IMR-90 (cell line): ENCODE data around the gene RNF186. TPM values are rescaled to one million over a fixed set of nuclear protein-coding genes. Genes with fewer than 3 reads are reported as not detected.

Source experiments
- ATAC-seq: fragments of 200-7000 bp; cut with Tn5 transposase; 2 replicates; pipeline ENCODE4 v1.9.1; 2020; ENCODE audit warnings: low read depth, mild to moderate bottlenecking, moderate library complexity
- BruUV-seq: library from RNA; stranded (reverse); fragments of 400-500 nt; replicated peaks from 2 replicates; lab custom pipeline; 2021; lab: Mats Ljungman, UMichigan
- CTCF ChIA-PET: fragments of 300-600 bp; formaldehyde crosslinking; extraction: SDS; loops from one replicate; lab custom pipeline; 2021; ENCODE audit warnings: antibody characterized with exemption; lab: Yijun Ruan, JAX
- POLR2A ChIA-PET: fragments of 300-600 bp; sonication (Branson Sonifier 250); formaldehyde crosslinking; loops from one replicate; lab custom pipeline; 2022; ENCODE audit warnings: antibody characterized with exemption; ENCODE audit not compliant: unreplicated experiment; lab: Charles Lee
- DNase-seq: peaks from one replicate; pipeline ENCODE4 v3.0.0; 2013
- H2AFZ ChIP-seq: replicated peaks from 2 replicates; pipeline ENCODE3; 2013; ENCODE audit warnings: low read length, mild to moderate bottlenecking; ENCODE audit not compliant: poor library complexity
- H2AK5ac ChIP-seq: 2 replicates; pipeline ENCODE4 v1.6.1; 2013; ENCODE audit warnings: low read depth, low read length, inconsistent platforms
- H2AK9ac ChIP-seq: replicated peaks from 2 replicates; pipeline ENCODE3; 2013; ENCODE audit warnings: mild to moderate bottlenecking, low read depth, low read length, moderate library complexity; ENCODE audit not compliant: poor library complexity
- H2BK120ac ChIP-seq: 2 replicates; pipeline ENCODE4 v1.6.1; 2013; ENCODE audit warnings: low read depth, low read length, inconsistent platforms
- H2BK15ac ChIP-seq: 3 replicates; pipeline ENCODE4 v1.6.1; 2013; ENCODE audit warnings: low read depth, low read length, inconsistent platforms
- H2BK20ac ChIP-seq: 2 replicates; pipeline ENCODE4 v1.6.1; 2013; ENCODE audit warnings: low read depth, mild to moderate bottlenecking, inconsistent platforms, low read length, moderate library complexity
- H2BK5ac ChIP-seq: 2 replicates; pipeline ENCODE4 v1.6.1; 2013; ENCODE audit warnings: mild to moderate bottlenecking, low read depth, low read length, inconsistent platforms; ENCODE audit not compliant: poor library complexity, severe bottlenecking
- H3K14ac ChIP-seq: replicated peaks from 2 replicates; pipeline ENCODE4 v1.6.1; 2013; ENCODE audit warnings: low read depth, low read length, inconsistent platforms
- H3K18ac ChIP-seq: 2 replicates; pipeline ENCODE4 v1.6.1; 2013; ENCODE audit warnings: low read depth, low read length, control low read depth
- H3K23ac ChIP-seq: 2 replicates; pipeline ENCODE4 v1.6.1; 2013; ENCODE audit warnings: low read depth, low read length, inconsistent platforms
- H3K27ac ChIP-seq: 2 replicates; pipeline ENCODE4 v1.5.1; 2013; ENCODE audit warnings: mild to moderate bottlenecking, control low read depth, low read length; ENCODE audit not compliant: insufficient read depth
- H3K27me3 ChIP-seq: 2 replicates; pipeline ENCODE4 v1.6.1; 2013; ENCODE audit warnings: low read length; ENCODE audit not compliant: control insufficient read depth, insufficient read depth
- H3K36me3 ChIP-seq: 2 replicates; pipeline ENCODE4 v1.6.1; 2013; ENCODE audit warnings: low read length, mixed read lengths; ENCODE audit not compliant: control insufficient read depth, insufficient read depth
- H3K4ac ChIP-seq: 2 replicates; pipeline ENCODE4 v1.6.1; 2013; ENCODE audit warnings: low read depth, low read length, inconsistent platforms
- H3K4me1 ChIP-seq: 2 replicates; pipeline ENCODE4 v1.6.1; 2013; ENCODE audit warnings: low read length, mixed read lengths; ENCODE audit not compliant: control insufficient read depth, insufficient read depth
- H3K4me2 ChIP-seq: 2 replicates; pipeline ENCODE4 v1.6.1; 2013; ENCODE audit warnings: low read depth, mild to moderate bottlenecking, control low read depth, low read length, moderate library complexity
- H3K4me3 ChIP-seq: 2 replicates; pipeline ENCODE4 v1.5.1; 2013; ENCODE audit warnings: low read depth, mild to moderate bottlenecking, control low read depth, low read length, moderate library complexity; ENCODE audit not compliant: insufficient read depth
- H3K56ac ChIP-seq: 2 replicates; pipeline ENCODE4 v1.6.1; 2013; ENCODE audit warnings: low read length, inconsistent platforms; ENCODE audit not compliant: insufficient read depth; ENCODE audit errors: extremely low read depth
- H3K79me1 ChIP-seq, 2 experiments: 2 replicates each; pipeline ENCODE4 v1.6.1; 2013; ENCODE audit warnings: low read length in 2 of 2, inconsistent platforms in 1 of 2, low read depth in 1 of 2
- H3K9ac ChIP-seq: 2 replicates; pipeline ENCODE4 v1.6.1; 2013; ENCODE audit warnings: low read depth, low read length, control low read depth
- H3K9me1 ChIP-seq: 2 replicates; pipeline ENCODE4 v1.6.1; 2013; ENCODE audit warnings: low read length, inconsistent platforms; ENCODE audit not compliant: insufficient read depth
- H3K9me3 ChIP-seq: 2 replicates; pipeline ENCODE4 v1.6.1; 2013; ENCODE audit warnings: low read length; ENCODE audit not compliant: control insufficient read depth, insufficient read depth
- H4K20me1 ChIP-seq: 2 replicates; pipeline ENCODE4 v1.6.1; 2013; ENCODE audit warnings: low read length, inconsistent platforms; ENCODE audit not compliant: insufficient read depth
- H4K5ac ChIP-seq: 2 replicates; pipeline ENCODE4 v1.6.1; 2013; ENCODE audit warnings: mild to moderate bottlenecking, low read depth, low read length, control low read depth
- H4K8ac ChIP-seq, 2 experiments: 2 replicates each; pipeline ENCODE4 v1.6.1; 2013; ENCODE audit warnings: low read depth in 2 of 2, low read length in 2 of 2, control low read depth in 1 of 2, inconsistent platforms in 1 of 2
- H4K91ac ChIP-seq: 2 replicates; pipeline ENCODE4 v1.6.1; 2013; ENCODE audit warnings: low read depth, low read length, inconsistent platforms; ENCODE audit not compliant: insufficient read depth
- BHLHE40 ChIP-seq: fragments of 150-350 bp; IDR thresholded peaks from 2 replicates; pipeline ENCODE4 v1.6.1; 2016; ENCODE audit warnings: mild to moderate bottlenecking, low read depth, low read length
- CEBPB ChIP-seq: IDR thresholded peaks from 2 replicates; pipeline ENCODE4 v1.6.1; 2012; ENCODE audit warnings: low read depth, low read length, improper control_type of control experiment
- CHD1 ChIP-seq: IDR thresholded peaks from 2 replicates; pipeline ENCODE4 v1.6.1; 2012; ENCODE audit warnings: low read depth, low read length, improper control_type of control experiment
- CTCF ChIP-seq: conservative IDR thresholded peaks from 2 replicates; pipeline ENCODE4 v1.5.1; 2012; ENCODE audit warnings: mild to moderate bottlenecking, low read depth, low read length, improper control_type of control experiment
- ELK1 ChIP-seq: fragments of 150-350 bp; IDR thresholded peaks from 2 replicates; pipeline ENCODE4 v1.6.1; 2016; ENCODE audit warnings: low read depth, mild to moderate bottlenecking, low read length, moderate library complexity, borderline replicate concordance
- FOS ChIP-seq: fragments of 150-350 bp; IDR thresholded peaks from 2 replicates; pipeline ENCODE4 v1.6.1; 2016; ENCODE audit warnings: low read depth, low read length
- MAFK ChIP-seq: IDR thresholded peaks from 2 replicates; pipeline ENCODE4 v1.6.1; 2012; ENCODE audit warnings: low read depth, low read length, improper control_type of control experiment
- MAZ ChIP-seq: IDR thresholded peaks from 2 replicates; pipeline ENCODE4 v1.6.1; 2012; ENCODE audit warnings: low read depth, mild to moderate bottlenecking, low read length, improper control_type of control experiment, moderate library complexity, borderline replicate concordance
- MXI1 ChIP-seq: IDR thresholded peaks from 2 replicates; pipeline ENCODE4 v1.6.1; 2012; ENCODE audit warnings: low read depth, mild to moderate bottlenecking, low read length, moderate library complexity, borderline replicate concordance
- NFE2L2 ChIP-seq: fragments of 150-350 bp; IDR thresholded peaks from 2 replicates; pipeline ENCODE4 v1.6.1; 2016; ENCODE audit warnings: low read depth, mild to moderate bottlenecking, low read length
- POLR2A ChIP-seq: IDR thresholded peaks from 2 replicates; pipeline ENCODE4 v1.6.1; 2012; ENCODE audit warnings: mild to moderate bottlenecking, low read depth, low read length
- RAD21 ChIP-seq: IDR thresholded peaks from 2 replicates; pipeline ENCODE4 v1.6.1; 2012; ENCODE audit warnings: low read length, improper control_type of control experiment
- RCOR1 ChIP-seq: IDR thresholded peaks from 2 replicates; pipeline ENCODE4 v1.6.1; 2012; ENCODE audit warnings: mild to moderate bottlenecking, low read length, improper control_type of control experiment; ENCODE audit not compliant: insufficient replicate concordance
- RFX5 ChIP-seq: IDR thresholded peaks from 2 replicates; pipeline ENCODE4 v1.8.0; 2012; ENCODE audit warnings: low read depth, mild to moderate bottlenecking, low read length, moderate library complexity
- SMC3 ChIP-seq: fragments of 150-350 bp; IDR thresholded peaks from 2 replicates; pipeline ENCODE4 v1.6.1; 2016; ENCODE audit warnings: low read depth, mild to moderate bottlenecking, antibody characterized with exemption, low read length, moderate library complexity
- USF2 ChIP-seq: fragments of 150-350 bp; IDR thresholded peaks from 2 replicates; pipeline ENCODE4 v1.6.1; 2017; ENCODE audit warnings: mild to moderate bottlenecking, antibody characterized with exemption, low read length, low read depth
- WGBS, 2 experiments: methylation state at CpG; one replicate each; pipeline versions ENCODE4 v1.1.5 to v1.1.7; 2013; ENCODE audit warnings: missing lambda C conversion rate in 2 of 2; ENCODE audit not compliant: insufficient read length in 1 of 2; ENCODE audit errors: extremely low coverage in 2 of 2; 5-methylcytosine and 5-hydroxymethylcytosine counted together
- dilution Hi-C: fragments of 300-500 bp; cut with HindIII; formaldehyde crosslinking; loops from one replicate; pipeline ENCODE4 v1.14.3; 2018; ENCODE audit warnings: low sequenced_read_pairs; ENCODE audit not compliant: unreplicated experiment
- in situ Hi-C: fragments of 300-500 bp; cut with MboI; formaldehyde crosslinking; loops from 3 replicates; pipeline ENCODE4 v1.14.3; 2019; ENCODE audit warnings: low sequenced_read_pairs, inconsistent platforms, mixed read lengths
- intact Hi-C: fragments of 100-400 bp; cut with micrococcal nuclease; formaldehyde crosslinking; loops from 2 replicates; pipeline ENCODE4 v1.10.0; 2022
- polyA plus RNA-seq, 3 experiments: library from polyadenylated mRNA; depleted of rRNA; stranded (reverse); fragments of >200 nt; gene quantifications; 2 replicates each; pipeline ENCODE4 v1.2.3, GENCODE V29; 2012; ENCODE audit warnings: low replicate concordance in 1 of 3
- total RNA-seq: library from RNA; depleted of rRNA; stranded (reverse); fragments of >200 nt; gene quantifications from 2 replicates; pipeline ENCODE4 v1.2.3, GENCODE V29; 2012

Gene RNF186
- total and polyA plus RNA-seq, 2 of the 4 experiments (the other 2 are of a cell fraction) = not detected

- Histone ChIP-seq H3K9me3 (no peaks in the 10 kb centered on the region), H3K9me1 (peaks cover 5% of the 10 kb centered on the region; the same call in 1 of the 2 replicates), H2AFZ (no peak overlapping the region), H3K23ac (no peak overlapping the region), H3K4me3 (no peak overlapping the region), H3K27ac (no peak overlapping the region), H2BK15ac (no peak overlapping the region), H3K14ac (no peak overlapping the region), H2AK9ac (no peak overlapping the region), H3K27me3 (no peaks in the 10 kb centered on the region), H3K79me1 (peaks cover 0 to 3% of the 10 kb centered on the region in 2 experiments; a peak in 3 of 4 replicates), H3K36me3 (peaks cover 22% of the 10 kb centered on the region), H4K8ac (no peak overlapping the region), H2AK5ac (no peak overlapping the region), H3K18ac (no peak overlapping the region), H2BK20ac (no peak overlapping the region), H3K4me1 (peaks cover 2% of the 10 kb centered on the region; the same call in 1 of the 2 replicates), H4K5ac (no peak overlapping the region), H3K4me2 (no peak overlapping the region), H3K56ac (no peak overlapping the region), H3K4ac (no peak overlapping the region), H2BK5ac (no peak overlapping the region), H4K20me1 (no peaks in the 10 kb centered on the region), H2BK120ac (no peak overlapping the region), H4K91ac (no peak overlapping the region), H3K9ac (no peak overlapping the region)
- ATAC-seq (no peak), DNase-seq (no peak)
- in situ Hi-C loops (no loop called here), dilution Hi-C loops (no loop called here), intact Hi-C loops (no loop called here)
- ChIA-PET POLR2A (no interaction called here), CTCF (no interaction called here)
- TF ChIP-seq CHD1 (no peak), RFX5 (no peak), CEBPB (no peak), USF2 (no peak), RAD21 (no peak), MXI1 (no peak), MAFK (no peak), MAZ (no peak), SMC3 (no peak), CTCF (no peak), FOS (no peak), RCOR1 (no peak), NFE2L2 (no peak), BHLHE40 (no peak), ELK1 (no peak), POLR2A (no peak)
- BruUV-seq = no TSS peak
- 60% methylated on average over 1 of the region's 9 CpGs; no CpG with 5 or more reads in 1 of the 2 experiments for WGBS, 2 experiments
Measured at GRCh38 chr1:19786988-19787423, 28.1 kb downstream of the RNF186 start.
